Erythroblast (primary cell): Measurements from ENCODE around the gene PAM.

Experiments
- GATA1 ChIP-seq: IDR thresholded peaks from 2 replicates; pipeline ENCODE4 v1.6.1; 2011; ENCODE audit warnings: low read depth, mild to moderate bottlenecking, control low read depth, low read length, moderate library complexity
- POLR2A ChIP-seq: IDR thresholded peaks from 2 replicates; pipeline ENCODE4 v1.6.1; 2011; ENCODE audit warnings: mild to moderate bottlenecking, low read length

DNA sequence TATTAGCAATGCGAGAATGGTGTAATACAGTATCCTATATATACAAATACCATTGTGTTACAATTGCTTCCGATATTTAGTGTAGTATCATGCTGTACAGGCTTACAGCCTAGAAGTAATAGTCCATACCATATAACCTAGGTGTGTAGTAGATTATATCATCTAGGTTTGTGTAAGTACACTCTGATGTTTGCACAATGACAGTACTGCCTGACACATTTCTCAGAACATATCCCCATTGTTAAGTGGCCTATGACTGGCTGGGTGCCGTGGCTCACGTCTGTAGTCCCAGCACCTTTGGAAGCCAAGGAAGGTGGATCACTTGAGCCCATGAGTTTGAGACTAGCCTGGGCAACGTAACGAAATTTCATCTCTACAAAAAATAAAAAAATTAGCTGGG is 124.6 kb downstream of the PAM start:
- TF ChIP-seq POLR2A (no peak), GATA1 (no peak)
